Suppressor macrophage treated with lipopolysaccharide for 4 hours (primary cell): Measurements from ENCODE around the gene BPIFB2.

Source experiments
- DNase-seq: peaks from one replicate; pipeline ENCODE4 v3.0.0-alpha.2; 2020

The BPIFB2 gene

GRCh38 chr20:32985596-32985995 lies 21.9 kb upstream of the BPIFB2 start:
- DNase-seq: no peak

DNA sequence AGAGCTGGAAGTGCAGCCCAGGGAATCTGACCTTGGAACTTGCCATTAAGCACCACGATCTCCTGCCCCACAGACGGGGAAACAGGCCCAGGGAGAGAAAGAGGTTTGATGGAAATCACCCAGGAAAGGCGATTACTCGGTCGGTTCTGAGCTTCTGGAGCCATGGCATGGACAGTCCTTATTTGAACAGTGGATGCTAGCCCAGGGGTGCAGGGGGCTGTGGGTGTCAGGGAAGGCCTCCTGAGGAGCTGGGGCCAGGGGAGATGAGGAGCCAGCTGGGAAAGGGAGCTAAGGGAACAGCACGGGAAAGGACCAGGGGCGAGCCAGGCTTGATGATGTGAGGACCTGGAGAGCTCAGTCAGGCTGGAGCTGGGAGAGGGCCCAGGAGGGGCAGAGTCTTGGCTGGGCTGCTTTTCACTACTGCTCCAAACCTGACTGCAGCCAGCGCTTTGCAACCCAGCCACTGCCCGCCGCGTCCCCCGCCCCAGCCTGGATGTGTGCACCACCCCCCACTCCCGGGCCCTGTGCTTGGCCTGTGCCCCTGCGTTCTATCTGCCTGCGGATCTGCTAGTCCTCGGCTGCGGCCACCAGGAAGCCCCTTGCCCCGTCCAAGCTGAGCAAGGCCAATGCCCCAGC lies 21.1 kb upstream of the BPIFB2 start:
- no peak for DNase-seq

- DNase-seq: no peak
Observed at GRCh38 chr20:32987044-32987825, 20.3 kb upstream of the BPIFB2 start.

DNA sequence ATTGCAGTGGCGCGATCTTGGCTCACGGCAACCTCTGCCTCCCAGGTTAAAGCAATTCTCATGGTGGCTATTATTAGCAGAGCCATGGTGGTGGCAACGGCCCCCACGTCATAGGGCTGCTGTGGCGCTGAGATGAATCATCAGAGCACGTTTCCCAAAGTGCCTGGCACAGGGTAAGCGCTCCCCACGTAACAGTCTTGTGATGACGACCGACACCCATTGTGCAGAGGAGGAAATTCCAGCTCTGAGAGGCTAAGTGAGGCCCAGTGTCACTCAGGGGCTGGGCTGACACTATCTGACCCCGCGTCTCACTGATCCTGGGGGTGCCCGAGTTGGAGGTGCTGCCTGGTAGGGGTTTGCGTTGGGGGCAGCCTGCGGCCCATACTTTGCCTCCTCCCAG lies 19.5 kb upstream of the BPIFB2 start:
- DNase-seq: peak; percentile 51

DNA sequence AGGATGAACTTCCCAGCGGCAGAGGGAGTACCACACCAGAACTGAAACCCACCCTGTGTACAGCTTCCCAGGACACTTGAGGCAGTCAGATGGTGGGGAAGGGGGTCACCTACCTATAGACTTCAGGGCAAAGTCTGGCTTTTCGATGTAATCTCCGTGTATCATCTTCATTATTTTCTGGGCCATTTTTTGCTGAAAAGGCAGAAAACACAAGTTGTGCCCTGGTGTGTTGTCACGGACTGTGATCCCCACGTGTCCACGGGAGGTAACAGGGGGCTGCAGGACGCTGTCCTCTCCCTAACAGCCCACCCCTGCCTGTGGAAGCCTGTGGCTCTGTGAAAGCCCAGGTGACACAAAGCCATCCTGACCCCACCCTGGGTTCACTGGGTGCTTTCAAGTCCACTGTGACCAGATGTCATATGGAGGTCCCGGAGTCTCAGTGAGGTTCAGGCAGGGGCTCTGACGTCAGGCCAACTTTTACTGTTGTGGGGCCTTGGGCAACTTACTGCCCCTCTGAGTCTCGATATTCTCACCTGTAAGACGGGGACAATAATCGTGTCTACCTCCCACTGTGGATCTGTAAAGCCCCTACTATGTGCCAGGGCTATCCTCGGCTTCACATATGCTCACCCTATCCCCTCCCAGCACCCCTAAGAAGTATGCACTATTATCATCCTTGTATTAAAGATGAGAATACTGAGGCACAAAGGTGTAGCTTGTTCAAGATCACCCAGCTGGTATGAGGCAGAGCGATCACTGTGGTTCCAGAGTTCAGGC lies 17.8 kb upstream of the BPIFB2 start:
- DNase-seq: no peak

DNA sequence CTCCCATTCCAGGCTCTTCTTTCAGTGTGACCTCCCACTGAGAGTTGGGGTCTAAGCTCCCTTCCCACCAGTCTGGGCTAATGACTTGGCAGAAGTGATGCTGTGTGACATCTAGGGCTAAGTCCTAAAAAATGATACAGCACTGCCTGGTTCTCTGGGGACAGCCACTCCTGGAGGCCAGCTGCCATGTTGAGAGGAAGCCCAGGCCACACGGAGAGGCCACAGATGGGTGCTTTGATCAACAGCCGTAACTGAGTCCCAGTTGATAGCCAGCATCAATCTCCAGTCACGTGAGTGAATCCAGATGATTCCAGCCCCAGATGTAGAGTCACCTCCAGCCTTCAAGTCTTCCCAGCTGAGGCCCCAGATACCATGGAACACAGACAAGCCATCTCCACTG lies 17.1 kb upstream of the BPIFB2 start:
- no peak for DNase-seq

- DNase-seq: no peak
Observed at GRCh38 chr20:32991383-32991782, 16.1 kb upstream of the BPIFB2 start.

- DNase-seq: no peak
Observed at GRCh38 chr20:32991792-32992641, 15.5 kb upstream of the BPIFB2 start.

- no peak for DNase-seq
Observed at GRCh38 chr20:32993496-32994050, 13.9 kb upstream of the BPIFB2 start.

- DNase-seq: no peak
Observed at GRCh38 chr20:32995802-32996201, 11.7 kb upstream of the BPIFB2 start.

DNA sequence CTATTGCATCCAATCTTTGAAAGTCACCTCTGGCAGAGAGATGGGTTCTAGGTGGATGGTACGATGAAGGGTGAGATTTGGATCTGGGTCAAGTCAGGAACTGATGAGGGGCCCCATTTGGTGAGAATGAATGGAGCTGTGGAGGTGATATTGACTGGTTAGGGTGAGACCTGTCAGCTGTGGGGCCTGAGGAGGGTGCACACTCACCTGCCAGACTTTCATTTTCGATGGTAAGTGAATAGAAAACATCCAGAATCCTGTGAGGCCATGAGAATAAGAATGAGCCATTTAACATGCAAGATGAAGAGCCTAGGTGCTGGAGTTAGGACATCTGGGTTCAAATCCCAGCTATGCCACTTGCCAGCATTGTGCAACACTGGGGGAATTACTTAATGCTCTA lies 10.1 kb upstream of the BPIFB2 start:
- DNase-seq: no peak

- peak; percentile 60 for DNase-seq
Observed at GRCh38 chr20:32999603-33000250, 7.8 kb upstream of the BPIFB2 start.

GRCh38 chr20:33000802-33001466 lies 6.6 kb upstream of the BPIFB2 start:
- no peak for DNase-seq

- no peak for DNase-seq
Observed at GRCh38 chr20:33002087-33002808, 5.3 kb upstream of the BPIFB2 start.

DNA sequence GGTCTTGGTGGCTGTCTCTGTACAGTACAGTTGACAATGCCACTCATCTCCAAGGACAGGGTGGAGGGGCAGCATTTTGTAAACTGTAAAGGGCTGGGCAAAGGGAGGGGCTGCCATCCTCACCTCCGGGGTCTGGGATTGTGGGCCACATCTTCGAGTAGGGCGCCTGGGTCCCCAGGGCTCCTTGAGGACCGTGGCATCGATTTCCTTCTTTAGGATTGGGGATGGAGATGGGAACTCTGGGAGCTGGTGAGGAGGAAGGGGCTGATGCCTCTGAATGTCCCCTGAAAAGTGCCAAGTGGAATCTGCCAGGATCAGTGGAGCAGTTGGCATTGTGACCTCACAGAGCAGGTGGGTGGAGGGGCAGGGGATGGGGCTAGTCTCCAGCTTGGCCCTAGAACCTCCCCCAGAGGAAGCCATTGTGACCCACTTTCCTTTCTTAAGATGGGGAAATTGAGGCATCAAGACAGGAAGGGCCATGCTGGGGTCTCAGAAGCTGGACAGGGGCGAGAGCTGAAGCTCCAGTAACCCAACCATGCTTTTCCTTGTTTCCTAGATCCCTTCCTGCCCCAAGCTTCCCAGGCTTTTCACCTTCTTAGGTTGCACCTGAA lies 3.3 kb upstream of the BPIFB2 start, which contains the start of gene SUN5:
TSS of gene SUN5 (minus strand) at position 293 of the 611 bp plus-strand sequence. CDS start at position 200, 93 bp downstream.
- no peak for DNase-seq

DNA sequence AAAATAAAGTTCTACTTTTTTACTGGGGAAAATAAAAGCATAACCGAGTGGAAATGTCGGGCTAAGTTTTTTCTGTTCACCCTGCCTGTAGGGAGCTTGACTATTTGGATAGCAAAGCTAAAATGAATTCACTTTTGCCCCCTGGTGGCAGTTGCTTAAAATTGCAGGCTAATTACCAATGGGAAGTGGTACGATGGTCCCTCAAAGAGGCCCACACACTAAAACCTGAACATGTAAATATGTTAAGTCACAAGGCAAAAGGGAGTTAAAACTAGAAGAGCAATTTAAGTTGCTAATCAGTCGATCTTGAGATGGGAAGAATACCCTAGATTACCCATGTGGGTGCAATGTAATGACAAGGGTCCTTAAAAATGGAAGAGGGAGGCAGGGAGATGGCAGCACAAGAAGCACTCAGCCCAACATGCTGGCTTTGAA lies 2.4 kb upstream of the BPIFB2 start:
- peak; percentile 65 for DNase-seq

- DNase-seq: no peak
Observed at GRCh38 chr20:33005908-33006775, 1.4 kb upstream of the BPIFB2 start.

DNA sequence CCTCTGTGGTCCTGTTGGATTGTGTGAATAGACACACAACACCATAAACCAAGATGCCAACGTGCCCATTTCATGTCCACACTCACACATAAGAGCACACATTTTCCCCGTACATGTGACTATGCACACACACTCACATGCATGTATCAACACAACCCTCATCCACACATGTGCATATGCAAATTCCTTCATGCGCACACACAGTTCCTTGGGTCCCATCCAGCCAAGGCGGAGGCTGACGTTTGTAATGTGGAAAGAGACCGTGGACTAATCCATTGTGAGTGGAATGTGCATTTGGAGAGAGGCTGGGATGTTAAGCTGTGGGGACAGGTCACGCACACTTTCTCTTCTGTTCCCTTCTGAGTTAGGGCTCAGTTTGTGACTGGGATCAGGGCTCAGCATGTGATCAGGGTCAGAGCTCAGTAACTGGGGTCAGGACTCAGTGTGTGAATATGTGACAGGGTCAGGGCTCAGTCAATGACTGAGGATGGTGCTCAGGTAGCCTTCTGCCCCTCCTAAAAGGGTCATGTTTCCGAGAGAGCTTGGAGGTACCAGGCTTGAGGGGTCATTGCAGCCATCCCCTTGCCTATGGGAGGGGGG lies 628 bp upstream of the BPIFB2 start:
- no peak for DNase-seq
